D721Med (cell line): ENCODE measurements around the gene CTBP2.

Source experiments
- DNase-seq: peaks from one replicate; pipeline ENCODE4 v3.0.0; 2011; ENCODE audit warnings: low spot score; ENCODE audit not compliant: insufficient read length
- FAIRE-seq: peaks from 2 replicates; lab custom pipeline; 2011; peaks lifted over from hg19 to GRCh38; lab: Jason Lieb, UNC
- TF ChIP-seq, protein P1 (sequence below): IDR thresholded peaks from 2 replicates; pipeline ENCODE4 v1.5.1; 2012; ENCODE audit warnings: mild to moderate bottlenecking, control low read depth; ENCODE audit not compliant: insufficient read depth; ENCODE audit errors: missing control alignments

The CTBP2 gene

DNA sequence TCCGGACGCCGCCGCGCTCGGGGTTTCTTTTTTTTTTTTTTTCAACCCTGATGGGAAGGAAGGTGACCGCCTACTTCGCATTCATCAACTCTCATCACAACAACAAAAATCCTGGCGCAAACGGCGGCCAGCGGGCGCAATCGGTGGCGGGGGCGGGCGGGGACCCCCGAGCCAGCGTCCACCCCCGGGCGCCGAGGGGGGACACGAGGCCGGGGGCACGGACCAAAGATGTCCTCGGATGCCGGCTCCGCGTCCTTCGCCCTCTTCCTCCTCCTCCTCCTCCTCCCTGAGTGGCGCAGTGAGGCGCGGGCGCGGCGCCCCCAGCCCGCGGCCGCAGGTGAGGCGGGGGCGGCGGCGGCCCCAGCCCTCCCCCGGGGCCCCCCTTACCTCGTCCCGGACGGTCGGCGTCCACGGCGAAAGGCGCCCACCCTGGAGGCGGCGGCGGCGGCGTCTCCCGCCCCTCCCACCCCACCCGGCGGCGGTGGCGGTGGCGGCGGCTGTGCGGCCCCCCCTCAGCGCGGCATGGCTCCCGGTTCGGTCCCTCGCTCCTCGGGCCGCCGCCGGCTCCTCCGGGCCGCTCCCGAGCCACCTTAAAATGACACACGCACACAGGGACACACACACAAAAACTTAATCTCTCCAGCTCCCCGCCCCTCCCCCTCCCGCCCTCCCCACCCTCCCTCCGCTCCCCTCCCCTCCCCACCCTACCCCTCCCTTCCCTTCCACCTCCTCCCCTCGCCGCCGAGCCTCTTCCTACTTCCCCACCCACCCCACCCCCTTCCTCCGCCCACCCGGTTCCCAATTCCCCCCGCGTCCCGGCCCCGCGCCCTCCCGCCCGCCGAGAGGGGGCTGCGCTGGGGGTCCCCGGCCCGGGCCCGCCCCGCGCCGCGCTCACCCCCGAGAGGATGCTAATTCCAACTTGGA lies at the start of gene CTBP2:
Gene CTBP2 (minus strand): TSS at position 632 of the 924 bp plus-strand sequence.
- no peak for DNase-seq
- TF ChIP-seq, protein P1, sequence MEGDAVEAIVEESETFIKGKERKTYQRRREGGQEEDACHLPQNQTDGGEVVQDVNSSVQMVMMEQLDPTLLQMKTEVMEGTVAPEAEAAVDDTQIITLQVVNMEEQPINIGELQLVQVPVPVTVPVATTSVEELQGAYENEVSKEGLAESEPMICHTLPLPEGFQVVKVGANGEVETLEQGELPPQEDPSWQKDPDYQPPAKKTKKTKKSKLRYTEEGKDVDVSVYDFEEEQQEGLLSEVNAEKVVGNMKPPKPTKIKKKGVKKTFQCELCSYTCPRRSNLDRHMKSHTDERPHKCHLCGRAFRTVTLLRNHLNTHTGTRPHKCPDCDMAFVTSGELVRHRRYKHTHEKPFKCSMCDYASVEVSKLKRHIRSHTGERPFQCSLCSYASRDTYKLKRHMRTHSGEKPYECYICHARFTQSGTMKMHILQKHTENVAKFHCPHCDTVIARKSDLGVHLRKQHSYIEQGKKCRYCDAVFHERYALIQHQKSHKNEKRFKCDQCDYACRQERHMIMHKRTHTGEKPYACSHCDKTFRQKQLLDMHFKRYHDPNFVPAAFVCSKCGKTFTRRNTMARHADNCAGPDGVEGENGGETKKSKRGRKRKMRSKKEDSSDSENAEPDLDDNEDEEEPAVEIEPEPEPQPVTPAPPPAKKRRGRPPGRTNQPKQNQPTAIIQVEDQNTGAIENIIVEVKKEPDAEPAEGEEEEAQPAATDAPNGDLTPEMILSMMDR, result no peak
- FAIRE-seq, result no peak

GRCh38 chr10:125209591-125210355 lies 49.4 kb upstream of the CTBP2 start:
- FAIRE-seq, result no peak
- no peak for DNase-seq
- TF ChIP-seq, protein P1, result no peak

DNA sequence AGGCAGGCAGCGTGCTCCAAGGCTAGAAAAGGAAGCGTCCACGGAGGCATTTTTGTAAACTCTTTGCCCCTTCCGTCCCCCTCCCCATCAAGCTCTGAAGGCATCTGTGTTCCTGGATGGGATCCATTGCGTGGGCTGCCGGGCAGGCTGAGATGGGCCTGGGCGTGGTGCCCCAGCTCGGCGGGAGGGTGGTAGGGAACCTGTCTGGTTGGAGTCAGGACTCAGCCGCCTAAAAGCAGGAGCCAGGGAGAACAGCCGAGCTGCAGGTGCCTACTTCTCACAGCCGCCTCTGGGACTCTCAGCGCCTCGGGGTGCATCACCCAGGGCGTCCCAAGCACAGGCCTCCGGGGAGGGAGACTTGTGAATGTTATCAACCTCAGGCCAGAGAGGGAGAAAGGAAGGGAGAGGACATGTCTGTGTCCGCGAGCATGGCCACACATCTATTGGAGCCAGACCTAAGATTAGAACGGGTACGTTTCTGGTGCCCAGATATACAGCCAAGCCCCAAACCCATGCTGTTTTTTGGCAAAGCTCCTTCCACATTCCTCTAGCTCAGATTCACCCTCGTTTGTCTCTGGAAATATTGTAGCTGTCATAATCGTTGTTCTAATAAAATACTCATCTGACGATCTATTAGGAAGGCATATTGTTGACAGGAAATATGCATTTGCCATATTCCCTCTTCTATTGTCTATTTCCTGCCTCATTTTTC lies 48.6 kb upstream of the CTBP2 start:
- FAIRE-seq (no peak), DNase-seq (no peak)
- TF ChIP-seq, protein P1, result no peak

DNA sequence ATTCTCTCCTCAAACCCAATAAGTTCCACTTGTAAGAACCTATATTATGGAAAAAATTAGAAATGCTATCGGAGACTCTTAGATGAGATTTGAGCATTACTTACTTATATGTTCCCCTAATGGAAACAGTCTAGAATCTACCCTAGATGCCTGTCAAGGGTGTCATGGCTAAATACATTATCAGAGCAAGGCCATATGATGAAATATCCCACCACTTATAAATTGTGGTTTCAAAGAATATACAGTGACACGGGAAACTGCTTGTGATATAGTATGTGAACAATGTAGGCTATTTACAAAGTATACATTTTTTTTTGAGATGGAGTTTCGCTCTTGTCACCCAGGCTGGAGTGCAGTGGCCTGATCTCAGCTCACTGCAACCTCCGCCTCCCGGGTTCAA lies 46.3 kb upstream of the CTBP2 start:
- TF ChIP-seq, protein P1, result no peak
- no peak for FAIRE-seq

GRCh38 chr10:125205431-125205830 lies 45.1 kb upstream of the CTBP2 start:
- FAIRE-seq (no peak), DNase-seq (no peak)
- TF ChIP-seq, protein P1, result no peak

More for the DNA sequence above, 46.3 kb upstream of the CTBP2 start:
- no peak for DNase-seq

GRCh38 chr10:125204400-125204799 lies 44.0 kb upstream of the CTBP2 start:
- TF ChIP-seq, protein P1, result no peak
- no peak for FAIRE-seq
- DNase-seq, result no peak
